ENCODE data around the gene NLRP5.

NLRP5 gene

GRCh38 chr19:56110515-56111448 is 124.2 kb downstream of the NLRP5 start:
- no peak overlapping the region for H2AFZ ChIP-seq (ENCODE audit: low read depth, low read length)
- no peaks in the 10 kb centered on the region for H3K4me1 ChIP-seq (ENCODE audit: insufficient read depth, low read length)
- no peak overlapping the region for H3K27ac ChIP-seq (ENCODE audit: low read length)
- DNase-seq (no peak), ATAC-seq (ENCODE audit: insufficient read depth, low read depth) (no peak)
- H3K4me2 ChIP-seq (ENCODE audit: insufficient read depth, low read length), result no peak overlapping the region
- TF ChIP-seq CTCF (IDR thresholded peaks at IDR 0.05; ENCODE audit: borderline replicate concordance, extremely low read depth, low read length, poor library complexity, severe bottlenecking) (no peak), EZH2 (IDR thresholded peaks at IDR 0.05; ENCODE audit: borderline replicate concordance, low read depth, low read length, severe bottlenecking) (no peak)
- peaks cover 91% of the 10 kb centered on the region for H3K79me2 ChIP-seq (ENCODE audit: insufficient read depth, low read length)
- no peaks in the 10 kb centered on the region for H3K27me3 ChIP-seq (ENCODE audit: insufficient read depth, low read length, poor library complexity)
- no peak overlapping the region for H3K9ac ChIP-seq (ENCODE audit: low read depth, low read length)
- H3K36me3 ChIP-seq (ENCODE audit: insufficient read depth, low read length), result peaks cover 14% of the 10 kb centered on the region
- H3K4me3 ChIP-seq (ENCODE audit: low read depth in 1 of 2, low read length in 2 of 2), result no peak overlapping the region
- peaks cover 81% of the 10 kb centered on the region for H4K20me1 ChIP-seq (ENCODE audit: insufficient read depth, low read length)
- H3K9me3 ChIP-seq (ENCODE audit: insufficient read depth, low read length, severe bottlenecking), result no peaks in the 10 kb centered on the region

Data from DND-41 (cell line).